GM23338 (cell line): ENCODE data around the gene DNLZ. TPM values are rescaled to one million over a fixed set of nuclear protein-coding genes. Genes with fewer than 3 reads are reported as not detected.

Experiments used
- ATAC-seq: fragments of 200-7000 bp; cut with Tn5 transposase; 3 replicates; pipeline ENCODE4 v1.9.1; 2020
- DNase-seq: peaks from one replicate; pipeline ENCODE4 v3.0.0-alpha.2; 2015; ENCODE audit warnings: low spot score
- H2AFZ ChIP-seq: fragments of 200-600 bp; sonication (generic); 2 replicates; pipeline ENCODE4 v1.8.0; 2016; ENCODE audit warnings: antibody characterized with exemption, mild to moderate bottlenecking, moderate library complexity
- H3F3A ChIP-seq: fragments of 200-600 bp; sonication (generic); replicated peaks from 2 replicates; pipeline ENCODE4 v1.8.0; 2017; ENCODE audit warnings: antibody characterized with exemption, mixed run types, low read depth
- H3K27ac ChIP-seq: fragments of 200-600 bp; sonication (generic); 2 replicates; pipeline ENCODE4 v1.6.1; 2016; ENCODE audit warnings: low read depth
- H3K27me3 ChIP-seq: fragments of 200-600 bp; sonication (generic); 2 replicates; pipeline ENCODE4 v1.8.0; 2016; ENCODE audit warnings: mild to moderate bottlenecking, mixed run types, moderate library complexity; ENCODE audit not compliant: insufficient read depth
- H3K36me3 ChIP-seq: fragments of 200-600 bp; sonication (generic); 2 replicates; pipeline ENCODE4 v1.8.0; 2016; ENCODE audit warnings: mild to moderate bottlenecking; ENCODE audit not compliant: insufficient read depth
- H3K4me1 ChIP-seq: fragments of 200-600 bp; sonication (generic); 2 replicates; pipeline ENCODE4 v1.8.0; 2016; ENCODE audit warnings: mild to moderate bottlenecking, moderate library complexity; ENCODE audit not compliant: insufficient read depth
- H3K4me2 ChIP-seq: fragments of 200-600 bp; sonication (generic); 2 replicates; pipeline ENCODE4 v1.7.1; 2017; ENCODE audit warnings: mixed run types
- H3K4me3 ChIP-seq: fragments of 200-600 bp; sonication (generic); 2 replicates; pipeline ENCODE4 v1.6.1; 2016; ENCODE audit warnings: mixed run types
- H3K79me2 ChIP-seq: fragments of 200-600 bp; sonication (generic); replicated peaks from 2 replicates; pipeline ENCODE4 v1.8.0; 2017; ENCODE audit warnings: mild to moderate bottlenecking; ENCODE audit not compliant: insufficient read depth
- H3K9me2 ChIP-seq: fragments of 200-600 bp; sonication (generic); 2 replicates; pipeline ENCODE4 v1.8.0; 2017; ENCODE audit not compliant: insufficient read depth
- H4K20me1 ChIP-seq: fragments of 200-600 bp; sonication (generic); replicated peaks from 2 replicates; pipeline ENCODE4 v1.8.0; 2017; ENCODE audit warnings: mild to moderate bottlenecking; ENCODE audit not compliant: insufficient read depth
- H3K27ac Mint-ChIP-seq: 2 replicates; pipeline ENCODE4 v1.8.0; 2020; ENCODE audit warnings: inconsistent platforms, mild to moderate bottlenecking, moderate library complexity, mixed read lengths
- H3K27me3 Mint-ChIP-seq: 3 replicates; pipeline ENCODE4 v1.8.0; 2022; ENCODE audit warnings: low read depth, mild to moderate bottlenecking, moderate library complexity, mixed read lengths, inconsistent platforms; ENCODE audit not compliant: insufficient read depth, poor library complexity
- H3K36me3 Mint-ChIP-seq: 3 replicates; pipeline ENCODE4 v1.8.0; 2021; ENCODE audit warnings: low read depth, mild to moderate bottlenecking, inconsistent platforms, moderate library complexity, mixed read lengths
- H3K4me1 Mint-ChIP-seq: 3 replicates; pipeline ENCODE4 v1.8.0; 2020; ENCODE audit warnings: mild to moderate bottlenecking, inconsistent platforms, mixed read lengths
- H3K4me3 Mint-ChIP-seq: 3 replicates; pipeline ENCODE4 v1.8.0; 2021; ENCODE audit warnings: moderate library complexity, mild to moderate bottlenecking, inconsistent platforms, mixed read lengths
- H3K9me3 Mint-ChIP-seq: 3 replicates; pipeline ENCODE4 v1.8.0; 2020; ENCODE audit warnings: moderate library complexity, mild to moderate bottlenecking, inconsistent platforms, mixed read lengths
- CTCF ChIP-seq, 2 experiments: fragments of 200-600 bp in 1 of 2; sonication (generic) in 1 of 2; conservative IDR thresholded peaks; 2 replicates each; pipeline versions ENCODE4 v1.5.1 to v1.6.1; 2016 to 2017; ENCODE audit warnings: antibody characterized with exemption in 2 of 2, low read depth in 2 of 2, mild to moderate bottlenecking in 2 of 2, moderate library complexity in 1 of 2
- ETS1 ChIP-seq: IDR thresholded peaks from 2 replicates; pipeline ENCODE4 v1.6.1; 2016; ENCODE audit warnings: antibody characterized with exemption
- EZH2 ChIP-seq: fragments of 200-600 bp; sonication (generic); IDR thresholded peaks from one replicate; pipeline ENCODE4 v1.8.0; 2017; ENCODE audit warnings: antibody characterized with exemption, mild to moderate bottlenecking, low read depth; ENCODE audit not compliant: unreplicated experiment
- JUNB ChIP-seq: IDR thresholded peaks from one replicate; pipeline ENCODE4 v1.6.1; 2016; ENCODE audit warnings: antibody characterized with exemption; ENCODE audit not compliant: unreplicated experiment
- REST ChIP-seq: IDR thresholded peaks from one replicate; pipeline ENCODE4 v1.6.1; 2018; ENCODE audit warnings: antibody characterized with exemption; ENCODE audit not compliant: unreplicated experiment
- ZNF114 ChIP-seq: fragments of 250-450 bp; sonication (Bioruptor Pico); IDR thresholded peaks from 2 replicates; pipeline ENCODE4 v1.5.0; 2020; ENCODE audit warnings: mild to moderate bottlenecking, moderate library complexity
- ZNF331 ChIP-seq: fragments of 250-450 bp; sonication (Bioruptor Pico); IDR thresholded peaks from 2 replicates; pipeline ENCODE4 v1.5.0; 2020; ENCODE audit warnings: low read depth, mild to moderate bottlenecking, moderate library complexity
- ZNF462 ChIP-seq: fragments of 250-450 bp; sonication (Bioruptor Pico); IDR thresholded peaks from 2 replicates; pipeline ENCODE4 v1.5.0; 2020; ENCODE audit warnings: mild to moderate bottlenecking, moderate library complexity
- polyA plus RNA-seq: library from polyadenylated mRNA; unstranded; fragments of >200 nt; fragmentation: Nextera tagmentation; extraction: Ambion mirVana; gene quantifications from 2 replicates; pipeline ENCODE4 v1.2.1, GENCODE V29; 2016
- total RNA-seq: library from RNA; depleted of rRNA; stranded (reverse); fragments of >200 nt; shearing (Covaris generic); gene quantifications from 2 replicates; pipeline ENCODE4 v1.2.3, GENCODE V29; 2014

DNLZ gene
- total and polyA plus RNA-seq, 2 experiments from 2014 or later, result 33.4 to 53.9 TPM

GRCh38 chr9:136374183-136374575 lies 10.6 kb upstream of the DNLZ start (continued):
- TF ChIP-seq ETS1 (no peak), ZNF114 (CRISPR knock-in tag) (no peak), REST (no peak), EZH2 (no peak)

- Histone ChIP-seq H3K36me3 (no peaks in the 10 kb centered on the region), H3K79me2 (no peaks in the 10 kb centered on the region), H3K27me3 (no peaks in the 10 kb centered on the region), H2AFZ (no peak within 1 kb of the TSS), H3K27ac (0 out of 2 replicates have a peak within 1 kb of the TSS, but pooled peaks have one; percentile 32), H3F3A (no peaks in the 10 kb centered on the region), H3K4me2 (no peak within 1 kb of the TSS), H3K4me1 (no peaks in the 10 kb centered on the region), H3K4me3 (no peak within 1 kb of the TSS), H4K20me1 (no peaks in the 10 kb centered on the region; the same call in 1 of the 2 replicates), H3K9me2 (no peaks in the 10 kb centered on the region)
- Mint-ChIP-seq H3K27me3 (peaks cover 3% of the 10 kb centered on the region), H3K36me3 (peaks cover 6% of the 10 kb centered on the region; the same call in 2 of the 3 replicates), H3K4me3 (no peak within 1 kb of the TSS), H3K4me1 (no peaks in the 10 kb centered on the region), H3K27ac (no peak within 1 kb of the TSS), H3K9me3 (no peaks in the 10 kb centered on the region)
- ATAC-seq, result peak; percentile 7; the same call in 2 of the 3 replicates
- DNase-seq, result no peak
- TF ChIP-seq CTCF (conservative IDR thresholded peaks at IDR 0.05; ENCODE audit: low read depth in 2 of 2), result no peak
- no peak for TF ChIP-seq ZNF462 (CRISPR knock-in tag)
- TF ChIP-seq JUNB, result no peak
- TF ChIP-seq ETS1, result no peak
- TF ChIP-seq ZNF331 (CRISPR knock-in tag), result no peak
Observed at GRCh38 chr9:136373300-136374182, 10.0 kb upstream of the DNLZ start, which contains the start of gene CARD9. Gene CARD9 (minus strand): TSS chr9:136373669. CDS start chr9:136372078, 1,591 bp downstream.
